Osteocyte (in vitro differentiated cells): Measurements from ENCODE around the gene SLC44A4. TPM values are rescaled to one million over a fixed set of nuclear protein-coding genes. Genes with fewer than 3 reads are reported as not detected.

Source experiments
- DNase-seq: peaks from one replicate; pipeline ENCODE4 v3.0.0; 2021; ENCODE audit warnings: mixed read lengths; ENCODE audit not compliant: unreplicated experiment; ENCODE audit errors: extremely low spot score
- H3K27ac Mint-ChIP-seq: one replicate; pipeline ENCODE4 v1.8.0; 2021; ENCODE audit warnings: mild to moderate bottlenecking, mixed read lengths; ENCODE audit not compliant: unreplicated experiment
- H3K27me3 Mint-ChIP-seq: one replicate; pipeline ENCODE4 v1.8.0; 2021; ENCODE audit warnings: mixed read lengths; ENCODE audit not compliant: unreplicated experiment
- H3K36me3 Mint-ChIP-seq: one replicate; pipeline ENCODE4 v1.8.0; 2021; ENCODE audit warnings: mixed read lengths; ENCODE audit not compliant: unreplicated experiment
- H3K4me1 Mint-ChIP-seq: one replicate; pipeline ENCODE4 v1.8.0; 2021; ENCODE audit warnings: mixed read lengths; ENCODE audit not compliant: unreplicated experiment
- H3K4me3 Mint-ChIP-seq: one replicate; pipeline ENCODE4 v1.8.0; 2021; ENCODE audit warnings: mild to moderate bottlenecking, moderate library complexity, mixed read lengths; ENCODE audit not compliant: unreplicated experiment
- H3K9me3 Mint-ChIP-seq: one replicate; pipeline ENCODE4 v1.8.0; 2021; ENCODE audit warnings: mixed read lengths; ENCODE audit not compliant: unreplicated experiment
- total RNA-seq: library from RNA; stranded (reverse); gene quantifications from 2 replicates; pipeline ENCODE4 v1.2.1, GENCODE V29; 2021
- TF ChIP-seq, protein P1 (sequence below): fragments of 200-600 bp; sonication (generic); IDR thresholded peaks from 2 replicates; pipeline ENCODE4 v1.5.0; 2021; ENCODE audit warnings: antibody characterized with exemption, mild to moderate bottlenecking, moderate library complexity

The SLC44A4 gene
- total RNA-seq, 1 donor from 2014 or later: not detected

DNA sequence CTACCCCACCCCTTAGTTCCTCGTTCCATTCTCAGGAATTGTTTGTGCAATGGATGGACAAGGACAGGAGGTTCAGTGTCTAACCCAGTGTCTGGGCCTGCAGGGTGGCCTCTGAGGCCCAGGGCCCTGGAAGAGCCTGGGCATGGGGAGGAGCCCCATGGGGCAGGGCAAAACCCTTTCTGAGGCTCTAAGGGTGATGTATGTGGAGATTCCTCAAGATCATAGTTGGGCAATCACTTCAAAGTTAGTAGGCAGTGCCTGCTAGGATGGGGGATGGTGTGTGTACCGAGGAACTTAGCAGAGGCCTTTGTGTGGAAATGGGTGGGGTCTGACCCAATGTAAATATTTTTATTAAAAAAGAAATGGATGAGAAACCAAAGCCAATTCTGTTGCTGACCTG, 42.0 kb upstream of the SLC44A4 start:
- H3K4me3 Mint-ChIP-seq: no peak overlapping the region
- H3K4me1 Mint-ChIP-seq: peaks cover 7% of the 10 kb centered on the region
- H3K36me3 Mint-ChIP-seq: no peaks in the 10 kb centered on the region
- H3K9me3 Mint-ChIP-seq: no peaks in the 10 kb centered on the region
- H3K27ac Mint-ChIP-seq: no peak overlapping the region
- H3K27me3 Mint-ChIP-seq: no peaks in the 10 kb centered on the region
- no peak for DNase-seq
- TF ChIP-seq, protein P1, sequence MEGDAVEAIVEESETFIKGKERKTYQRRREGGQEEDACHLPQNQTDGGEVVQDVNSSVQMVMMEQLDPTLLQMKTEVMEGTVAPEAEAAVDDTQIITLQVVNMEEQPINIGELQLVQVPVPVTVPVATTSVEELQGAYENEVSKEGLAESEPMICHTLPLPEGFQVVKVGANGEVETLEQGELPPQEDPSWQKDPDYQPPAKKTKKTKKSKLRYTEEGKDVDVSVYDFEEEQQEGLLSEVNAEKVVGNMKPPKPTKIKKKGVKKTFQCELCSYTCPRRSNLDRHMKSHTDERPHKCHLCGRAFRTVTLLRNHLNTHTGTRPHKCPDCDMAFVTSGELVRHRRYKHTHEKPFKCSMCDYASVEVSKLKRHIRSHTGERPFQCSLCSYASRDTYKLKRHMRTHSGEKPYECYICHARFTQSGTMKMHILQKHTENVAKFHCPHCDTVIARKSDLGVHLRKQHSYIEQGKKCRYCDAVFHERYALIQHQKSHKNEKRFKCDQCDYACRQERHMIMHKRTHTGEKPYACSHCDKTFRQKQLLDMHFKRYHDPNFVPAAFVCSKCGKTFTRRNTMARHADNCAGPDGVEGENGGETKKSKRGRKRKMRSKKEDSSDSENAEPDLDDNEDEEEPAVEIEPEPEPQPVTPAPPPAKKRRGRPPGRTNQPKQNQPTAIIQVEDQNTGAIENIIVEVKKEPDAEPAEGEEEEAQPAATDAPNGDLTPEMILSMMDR: no peak

DNA sequence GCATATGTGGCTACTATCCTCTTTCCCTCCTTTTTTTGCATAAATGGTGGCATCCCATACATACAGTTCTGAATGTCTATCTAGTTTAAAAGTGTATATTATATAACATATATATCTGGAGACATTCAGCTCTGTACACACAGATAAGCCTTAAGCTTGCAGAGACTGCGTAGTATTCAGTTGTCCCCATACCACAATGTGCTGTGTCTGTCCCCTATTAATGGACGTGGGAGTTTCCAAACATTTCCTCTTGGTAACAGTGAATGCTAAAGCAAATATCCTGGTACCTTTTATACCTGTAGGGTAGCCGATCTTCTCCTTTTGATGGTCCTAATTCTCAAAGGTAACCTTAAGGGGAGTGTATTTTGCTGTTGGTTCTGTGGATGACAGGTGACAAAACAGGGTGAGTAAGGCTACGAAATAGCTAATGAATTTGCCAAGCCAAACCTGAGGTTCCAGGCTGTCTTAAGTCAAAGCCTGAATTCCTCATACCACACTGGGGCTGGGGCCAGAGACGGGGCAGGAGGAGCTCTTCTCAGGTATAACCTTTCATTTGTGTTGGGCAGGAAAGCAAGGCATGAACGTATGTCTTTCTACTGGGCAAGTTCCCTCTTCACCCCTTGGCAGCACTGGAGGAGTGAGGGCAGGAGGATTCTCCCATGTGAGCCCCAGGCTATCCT, 41.0 kb upstream of the SLC44A4 start:
- H3K4me1 Mint-ChIP-seq: peaks cover 7% of the 10 kb centered on the region
- TF ChIP-seq, protein P1: no peak
- no peaks in the 10 kb centered on the region for H3K36me3 Mint-ChIP-seq
- H3K4me3 Mint-ChIP-seq: no peak overlapping the region
- no peaks in the 10 kb centered on the region for H3K9me3 Mint-ChIP-seq
- H3K27ac Mint-ChIP-seq: no peak overlapping the region
- no peaks in the 10 kb centered on the region for H3K27me3 Mint-ChIP-seq
- DNase-seq: no peak

DNA sequence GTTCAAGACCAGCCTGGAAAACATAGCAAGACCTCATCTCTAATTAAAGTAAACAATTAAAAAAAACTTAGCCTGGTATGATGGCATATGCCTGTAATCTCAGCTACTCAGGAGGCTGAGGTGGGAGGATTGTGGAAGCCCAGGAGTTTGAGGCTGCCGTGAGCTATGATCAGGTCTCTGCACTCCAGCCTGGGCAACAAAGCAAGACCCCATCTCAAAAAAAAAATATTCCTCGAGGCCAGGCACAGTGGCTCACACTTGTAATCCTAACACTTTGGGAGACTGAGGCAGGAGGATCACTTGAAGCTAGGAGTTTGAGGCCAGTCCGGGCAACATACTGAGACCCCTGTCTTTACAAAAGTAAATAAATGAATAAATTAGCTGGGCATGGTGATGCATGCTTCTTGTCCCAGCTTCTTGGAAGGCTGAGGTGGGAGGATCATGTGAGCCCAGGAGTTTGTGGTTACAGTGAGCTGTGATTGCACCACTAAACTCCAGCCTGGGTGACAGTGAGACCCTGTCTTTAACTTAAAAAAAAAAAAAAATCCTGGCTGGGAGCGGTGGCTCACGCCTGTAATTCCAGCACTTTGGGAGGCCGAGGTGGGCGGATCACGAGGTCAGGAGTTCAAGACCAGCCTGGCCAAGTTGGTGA, 39.4 kb upstream of the SLC44A4 start:
- Mint-ChIP-seq H3K36me3 (no peaks in the 10 kb centered on the region), H3K4me3 (no peak overlapping the region), H3K4me1 (peaks cover 7% of the 10 kb centered on the region), H3K27ac (no peak overlapping the region), H3K27me3 (no peaks in the 10 kb centered on the region), H3K9me3 (no peaks in the 10 kb centered on the region)
- DNase-seq: no peak
- TF ChIP-seq, protein P1: no peak

DNA sequence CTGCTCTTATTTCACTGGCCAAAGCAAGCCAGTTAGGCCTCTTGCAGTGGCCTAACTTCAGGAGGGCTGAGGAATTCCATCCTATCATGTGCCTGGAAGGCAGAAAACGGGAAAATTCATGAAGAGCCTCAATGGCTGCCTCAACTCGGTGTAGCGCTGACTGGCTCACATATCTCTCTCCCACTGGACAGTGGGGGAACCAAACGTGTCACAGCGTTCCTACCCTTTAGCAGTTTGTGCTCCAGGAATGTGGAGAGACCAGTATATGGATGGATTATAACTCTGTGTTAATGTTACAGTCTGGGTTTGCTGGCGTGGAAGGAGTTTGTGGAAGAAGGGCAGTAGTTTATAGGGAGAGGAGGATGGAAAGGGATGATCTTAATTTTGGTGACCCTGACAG, 37.0 kb upstream of the SLC44A4 start:
- H3K9me3 Mint-ChIP-seq: no peaks in the 10 kb centered on the region
- DNase-seq: no peak
- H3K4me1 Mint-ChIP-seq: peaks cover 7% of the 10 kb centered on the region
- H3K4me3 Mint-ChIP-seq: no peak overlapping the region
- H3K27me3 Mint-ChIP-seq: no peaks in the 10 kb centered on the region
- H3K27ac Mint-ChIP-seq: no peak overlapping the region
- TF ChIP-seq, protein P1: no peak
- H3K36me3 Mint-ChIP-seq: no peaks in the 10 kb centered on the region

DNA sequence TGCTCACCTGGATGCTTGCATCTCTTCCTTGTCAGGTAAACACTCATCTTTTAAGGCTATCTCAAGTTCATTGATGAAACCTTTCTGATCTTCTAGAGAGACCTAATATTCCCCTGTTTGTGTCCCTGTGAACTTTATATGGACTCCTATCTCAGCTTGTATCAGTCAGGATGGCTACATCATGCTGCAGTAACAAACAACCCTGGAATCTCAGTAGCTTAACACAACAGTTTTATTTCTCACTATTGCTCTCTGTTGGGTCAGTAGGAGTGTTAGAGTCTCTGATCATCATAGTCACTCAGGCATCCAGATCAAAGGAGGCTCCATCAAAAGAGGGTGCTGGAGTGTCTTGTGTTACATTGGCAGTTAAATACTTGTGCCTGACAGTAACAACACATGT, 36.6 kb upstream of the SLC44A4 start:
- H3K27ac Mint-ChIP-seq: no peak overlapping the region
- no peaks in the 10 kb centered on the region for H3K9me3 Mint-ChIP-seq
- peaks cover 7% of the 10 kb centered on the region for H3K4me1 Mint-ChIP-seq
- no peaks in the 10 kb centered on the region for H3K27me3 Mint-ChIP-seq
- H3K36me3 Mint-ChIP-seq: no peaks in the 10 kb centered on the region
- TF ChIP-seq, protein P1: no peak
- DNase-seq: no peak
- H3K4me3 Mint-ChIP-seq: no peak overlapping the region
